Smooth muscle cell (in vitro differentiated cells): ENCODE measurements around the gene STYK1. TPM values are rescaled to one million over a fixed set of nuclear protein-coding genes. Genes with fewer than 3 reads are reported as not detected.

Experiments used
- DNase-seq: peaks from one replicate; lab custom pipeline; 2025; ENCODE audit not compliant: unreplicated experiment; lab: John Stamatoyannopoulos, UW
- H2AFZ ChIP-seq: fragments of 200-600 bp; sonication (generic); 2 replicates; pipeline ENCODE4 v1.6.0; 2016; ENCODE audit warnings: antibody characterized with exemption, low read depth, mild to moderate bottlenecking
- H3F3A ChIP-seq: fragments of 200-600 bp; sonication (generic); 2 replicates; pipeline ENCODE4 v1.6.0; 2017; ENCODE audit warnings: antibody characterized with exemption, low read depth
- H3K27ac ChIP-seq: fragments of 200-600 bp; sonication (generic); 2 replicates; pipeline ENCODE4 v1.5.1; 2016; ENCODE audit warnings: low read depth, mild to moderate bottlenecking
- H3K27me3 ChIP-seq: fragments of 200-600 bp; sonication (generic); 2 replicates; pipeline ENCODE4 v1.6.1; 2016; ENCODE audit warnings: low read depth, mild to moderate bottlenecking
- H3K36me3 ChIP-seq: fragments of 200-600 bp; sonication (generic); 2 replicates; pipeline ENCODE4 v1.5.1; 2016; ENCODE audit warnings: low read depth
- H3K4me1 ChIP-seq: fragments of 200-600 bp; sonication (generic); 2 replicates; pipeline ENCODE4 v1.5.1; 2016; ENCODE audit warnings: low read depth
- H3K4me2 ChIP-seq: fragments of 200-600 bp; sonication (generic); 2 replicates; pipeline ENCODE4 v1.6.0; 2016; ENCODE audit warnings: mild to moderate bottlenecking
- H3K4me3 ChIP-seq: fragments of 200-600 bp; sonication (generic); 2 replicates; pipeline ENCODE4 v1.5.1; 2016; ENCODE audit warnings: mild to moderate bottlenecking
- H3K79me2 ChIP-seq: fragments of 200-600 bp; sonication (generic); 2 replicates; pipeline ENCODE4 v1.6.0; 2016; ENCODE audit warnings: low read depth, mild to moderate bottlenecking
- H3K9ac ChIP-seq: fragments of 200-600 bp; sonication (generic); 2 replicates; pipeline ENCODE4 v1.6.0; 2016; ENCODE audit warnings: low read depth
- H3K9me3 ChIP-seq: fragments of 200-600 bp; sonication (generic); replicated peaks from 2 replicates; pipeline ENCODE4 v1.5.1; 2016; ENCODE audit warnings: low read depth
- H4K20me1 ChIP-seq: fragments of 200-600 bp; sonication (generic); 2 replicates; pipeline ENCODE4 v1.6.0; 2016; ENCODE audit warnings: low read depth
- WGBS: methylation state at CpG from one replicate; pipeline ENCODE4 v1.1.7; 2016; ENCODE audit warnings: low lambda C conversion rate; 5-methylcytosine and 5-hydroxymethylcytosine counted together
- polyA plus RNA-seq: library from polyadenylated mRNA; unstranded; fragments of >200 nt; fragmentation: Nextera tagmentation; extraction: Ambion mirVana; gene quantifications from 2 replicates; pipeline ENCODE4 v1.2.1, GENCODE V29; 2016
- total RNA-seq: library from RNA; depleted of rRNA; stranded (reverse); fragments of >200 nt; gene quantifications from 2 replicates; pipeline ENCODE4 v1.2.3, GENCODE V29; 2014
- TF ChIP-seq, protein P1 (sequence below): fragments of 200-600 bp; sonication (generic); IDR thresholded peaks from 2 replicates; pipeline ENCODE4 v1.5.1; 2017; ENCODE audit warnings: borderline replicate concordance, mild to moderate bottlenecking, antibody characterized with exemption; ENCODE audit not compliant: insufficient read depth, poor library complexity, severe bottlenecking

STYK1 gene
- total and polyA plus RNA-seq, 2 experiments from 2014 or later, result 0.24 to 1.2 TPM

DNA sequence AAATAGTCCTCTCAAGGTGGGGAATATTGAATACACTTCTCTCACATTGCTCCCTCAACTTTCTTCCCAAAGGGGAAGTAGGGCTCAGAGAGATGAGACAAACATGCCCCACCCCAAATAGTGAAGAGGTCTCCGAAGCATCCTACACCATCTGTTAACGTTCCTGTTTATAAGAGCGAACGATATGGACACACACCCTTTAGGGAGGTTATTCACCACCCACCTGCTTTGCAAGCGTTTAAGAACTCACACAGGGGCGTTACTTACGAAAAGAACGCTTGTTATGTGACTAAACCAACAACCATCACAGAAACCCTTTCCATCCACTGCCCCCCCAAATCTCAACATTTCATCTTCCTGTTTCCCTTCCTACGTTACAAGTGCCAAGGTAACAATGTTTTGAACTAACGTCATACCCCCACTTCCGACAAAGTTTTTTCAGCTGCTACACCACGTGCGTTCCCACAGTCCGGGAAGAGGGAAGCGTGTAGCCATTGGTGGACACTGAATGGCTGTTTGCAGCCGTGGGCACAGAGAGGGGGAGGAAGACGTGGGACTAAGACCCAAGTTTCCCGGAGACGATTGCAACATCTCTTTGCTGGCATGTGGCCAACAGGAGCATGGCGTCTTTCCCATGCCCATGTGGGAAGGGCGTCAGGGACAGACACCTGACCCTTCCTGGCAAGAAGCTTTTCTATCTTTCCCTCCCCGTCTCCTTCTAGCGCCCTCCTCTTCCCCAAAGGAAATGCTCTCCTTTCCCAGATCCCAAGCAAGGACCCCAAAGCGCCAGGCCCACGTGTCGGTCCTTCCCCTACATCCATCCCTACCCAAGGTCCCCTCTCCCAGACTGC lies 48.0 kb upstream of the STYK1 start:
- Histone ChIP-seq H3K9ac (peak overlapping the region; percentile 94), H3F3A (peaks cover 42% of the 10 kb centered on the region), H3K4me2 (peak overlapping the region; percentile 87), H3K27ac (peak overlapping the region; percentile 96), H3K4me1 (peaks cover 53% of the 10 kb centered on the region), H4K20me1 (peaks cover 28% of the 10 kb centered on the region), H3K27me3 (peaks cover 7% of the 10 kb centered on the region), H3K79me2 (peaks cover 45% of the 10 kb centered on the region), H3K9me3 (no peaks in the 10 kb centered on the region), H3K4me3 (peak overlapping the region; percentile 95), H2AFZ (no peak overlapping the region), H3K36me3 (no peaks in the 10 kb centered on the region)
- TF ChIP-seq, protein P1, sequence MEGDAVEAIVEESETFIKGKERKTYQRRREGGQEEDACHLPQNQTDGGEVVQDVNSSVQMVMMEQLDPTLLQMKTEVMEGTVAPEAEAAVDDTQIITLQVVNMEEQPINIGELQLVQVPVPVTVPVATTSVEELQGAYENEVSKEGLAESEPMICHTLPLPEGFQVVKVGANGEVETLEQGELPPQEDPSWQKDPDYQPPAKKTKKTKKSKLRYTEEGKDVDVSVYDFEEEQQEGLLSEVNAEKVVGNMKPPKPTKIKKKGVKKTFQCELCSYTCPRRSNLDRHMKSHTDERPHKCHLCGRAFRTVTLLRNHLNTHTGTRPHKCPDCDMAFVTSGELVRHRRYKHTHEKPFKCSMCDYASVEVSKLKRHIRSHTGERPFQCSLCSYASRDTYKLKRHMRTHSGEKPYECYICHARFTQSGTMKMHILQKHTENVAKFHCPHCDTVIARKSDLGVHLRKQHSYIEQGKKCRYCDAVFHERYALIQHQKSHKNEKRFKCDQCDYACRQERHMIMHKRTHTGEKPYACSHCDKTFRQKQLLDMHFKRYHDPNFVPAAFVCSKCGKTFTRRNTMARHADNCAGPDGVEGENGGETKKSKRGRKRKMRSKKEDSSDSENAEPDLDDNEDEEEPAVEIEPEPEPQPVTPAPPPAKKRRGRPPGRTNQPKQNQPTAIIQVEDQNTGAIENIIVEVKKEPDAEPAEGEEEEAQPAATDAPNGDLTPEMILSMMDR, result no peak
- peak; percentile 56 for DNase-seq
- WGBS, result under 1% methylated on average over 26 of the region's 26 CpGs

DNA sequence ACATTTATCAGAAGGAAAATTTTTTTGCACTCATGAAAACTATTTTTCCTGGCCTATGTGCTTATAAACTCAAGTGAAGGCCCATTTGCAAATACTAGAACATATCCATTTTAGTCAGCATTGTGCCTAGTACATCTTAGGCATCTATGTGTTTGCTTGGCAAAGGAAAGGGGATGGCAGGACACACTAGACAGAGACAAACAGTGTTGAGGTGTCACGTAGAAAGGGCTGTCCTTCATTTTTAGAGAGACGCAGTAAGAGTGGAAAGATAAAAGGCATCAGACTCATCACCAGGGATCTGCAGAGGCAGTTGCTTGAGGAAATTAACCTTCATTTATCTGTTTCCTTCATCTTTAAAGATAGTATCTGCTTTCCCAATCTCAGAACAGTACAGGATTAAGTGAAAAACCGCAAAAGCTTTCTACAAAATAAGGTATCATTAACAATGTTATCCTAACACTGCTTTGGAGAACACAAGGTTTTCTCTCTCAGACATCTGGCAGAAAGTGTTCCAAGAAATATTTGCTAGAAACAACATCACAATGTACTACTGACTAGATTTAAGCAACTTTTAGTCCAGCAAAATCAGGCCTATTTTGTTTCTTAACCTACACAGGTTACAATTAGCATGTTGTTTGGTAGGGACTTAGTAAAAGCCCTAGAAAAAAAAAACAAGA lies 47.3 kb upstream of the STYK1 start:
- DNase-seq, result no peak
- Histone ChIP-seq H3K27ac (peak overlapping the region; percentile 96), H3K4me3 (peak overlapping the region; percentile 95), H2AFZ (no peak overlapping the region), H3K79me2 (peaks cover 47% of the 10 kb centered on the region), H3K9ac (peak overlapping the region; percentile 94), H3F3A (peaks cover 43% of the 10 kb centered on the region), H3K27me3 (peaks cover 4% of the 10 kb centered on the region), H3K36me3 (no peaks in the 10 kb centered on the region), H4K20me1 (peaks cover 32% of the 10 kb centered on the region), H3K9me3 (no peaks in the 10 kb centered on the region), H3K4me2 (peak overlapping the region; percentile 87), H3K4me1 (peaks cover 54% of the 10 kb centered on the region)
- WGBS, result 8% methylated on average over 3 of the region's 3 CpGs
- TF ChIP-seq, protein P1, result no peak

DNA sequence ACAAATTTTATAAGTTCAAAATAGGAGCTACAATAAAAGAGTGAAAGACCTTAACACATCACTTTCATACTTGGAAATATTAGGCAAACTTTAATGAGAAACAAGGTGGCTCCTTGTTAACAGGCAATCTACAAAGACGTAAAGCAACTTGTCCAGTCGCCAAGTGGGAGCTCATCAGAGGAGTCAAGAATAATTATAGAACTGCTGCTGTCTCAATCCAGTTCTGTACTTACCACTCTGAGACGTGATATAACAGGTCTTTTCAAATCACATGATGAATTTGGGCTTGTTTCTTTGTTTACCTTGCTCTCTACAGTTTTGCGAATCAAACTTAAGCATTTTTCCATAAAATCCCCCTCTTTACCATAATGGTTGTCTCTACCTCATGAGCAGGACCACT lies 45.6 kb upstream of the STYK1 start:
- no peak for DNase-seq
- WGBS, result 60% methylated on average over 4 of the region's 4 CpGs
- TF ChIP-seq, protein P1, result no peak
- no peak overlapping the region for H2AFZ ChIP-seq
- peak overlapping the region; percentile 96 for H3K27ac ChIP-seq
- H3K4me2 ChIP-seq, result peak overlapping the region; percentile 87
- peak overlapping the region; percentile 95 for H3K4me3 ChIP-seq
- H4K20me1 ChIP-seq, result peaks cover 36% of the 10 kb centered on the region
- peaks cover 4% of the 10 kb centered on the region for H3K36me3 ChIP-seq
- peak overlapping the region; percentile 72 for H3K9ac ChIP-seq
- H3K27me3 ChIP-seq, result no peaks in the 10 kb centered on the region
- no peaks in the 10 kb centered on the region for H3K9me3 ChIP-seq
- H3K79me2 ChIP-seq, result peaks cover 64% of the 10 kb centered on the region
- peaks cover 54% of the 10 kb centered on the region for H3K4me1 ChIP-seq
- H3F3A ChIP-seq, result peaks cover 48% of the 10 kb centered on the region
